LNCaP clone FGC (cell line): ENCODE measurements around the gene MSANTD2.

ENCODE experiments used
- DNase-seq: peaks from one replicate; pipeline ENCODE4 v3.0.0-alpha.2; 2011; ENCODE audit warnings: low read depth
- H3K4me3 ChIP-seq: 2 replicates; pipeline ENCODE4 v1.5.1; 2011; ENCODE audit warnings: mild to moderate bottlenecking, low read depth, low read length, control low read depth
- TF ChIP-seq, protein P1 (sequence below): IDR thresholded peaks from 2 replicates; pipeline ENCODE4 v1.5.1; 2012; ENCODE audit warnings: mild to moderate bottlenecking; ENCODE audit not compliant: control insufficient read depth, insufficient read depth; ENCODE audit errors: extremely low read depth

Gene MSANTD2

DNA sequence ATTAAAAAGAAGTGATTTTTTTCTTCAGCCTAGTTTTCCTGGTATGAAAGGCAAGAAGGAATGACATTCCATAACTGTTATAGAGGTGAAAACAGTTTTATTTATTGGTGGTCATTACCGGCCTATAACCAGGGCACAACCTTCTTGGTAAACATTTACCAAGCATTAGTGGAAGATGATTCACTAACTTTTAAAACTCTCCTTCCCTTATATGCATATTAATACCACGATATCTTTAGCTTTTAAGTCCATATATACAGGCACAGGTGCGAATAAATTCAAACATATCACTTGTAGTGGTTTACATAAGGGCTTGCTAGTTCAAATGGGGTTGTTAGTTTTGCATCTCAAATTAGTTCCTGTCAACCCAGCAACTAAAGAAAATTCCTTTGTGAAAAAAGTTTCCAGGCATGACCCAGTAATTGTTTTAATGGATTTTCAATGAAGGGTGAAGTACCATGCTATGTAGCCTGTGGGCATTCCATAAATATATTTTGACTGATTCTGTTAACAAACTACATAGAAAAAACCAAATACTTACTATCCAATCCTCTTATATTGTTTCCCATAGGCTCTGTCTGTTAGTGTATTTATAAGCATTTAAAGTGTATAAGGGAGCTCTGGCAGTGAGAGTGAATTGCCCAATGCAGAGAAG lies 34.4 kb upstream of the MSANTD2 start:
- H3K4me3 ChIP-seq, result no peak overlapping the region
- DNase-seq, result no peak
- TF ChIP-seq, protein P1, sequence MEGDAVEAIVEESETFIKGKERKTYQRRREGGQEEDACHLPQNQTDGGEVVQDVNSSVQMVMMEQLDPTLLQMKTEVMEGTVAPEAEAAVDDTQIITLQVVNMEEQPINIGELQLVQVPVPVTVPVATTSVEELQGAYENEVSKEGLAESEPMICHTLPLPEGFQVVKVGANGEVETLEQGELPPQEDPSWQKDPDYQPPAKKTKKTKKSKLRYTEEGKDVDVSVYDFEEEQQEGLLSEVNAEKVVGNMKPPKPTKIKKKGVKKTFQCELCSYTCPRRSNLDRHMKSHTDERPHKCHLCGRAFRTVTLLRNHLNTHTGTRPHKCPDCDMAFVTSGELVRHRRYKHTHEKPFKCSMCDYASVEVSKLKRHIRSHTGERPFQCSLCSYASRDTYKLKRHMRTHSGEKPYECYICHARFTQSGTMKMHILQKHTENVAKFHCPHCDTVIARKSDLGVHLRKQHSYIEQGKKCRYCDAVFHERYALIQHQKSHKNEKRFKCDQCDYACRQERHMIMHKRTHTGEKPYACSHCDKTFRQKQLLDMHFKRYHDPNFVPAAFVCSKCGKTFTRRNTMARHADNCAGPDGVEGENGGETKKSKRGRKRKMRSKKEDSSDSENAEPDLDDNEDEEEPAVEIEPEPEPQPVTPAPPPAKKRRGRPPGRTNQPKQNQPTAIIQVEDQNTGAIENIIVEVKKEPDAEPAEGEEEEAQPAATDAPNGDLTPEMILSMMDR, result no peak

DNA sequence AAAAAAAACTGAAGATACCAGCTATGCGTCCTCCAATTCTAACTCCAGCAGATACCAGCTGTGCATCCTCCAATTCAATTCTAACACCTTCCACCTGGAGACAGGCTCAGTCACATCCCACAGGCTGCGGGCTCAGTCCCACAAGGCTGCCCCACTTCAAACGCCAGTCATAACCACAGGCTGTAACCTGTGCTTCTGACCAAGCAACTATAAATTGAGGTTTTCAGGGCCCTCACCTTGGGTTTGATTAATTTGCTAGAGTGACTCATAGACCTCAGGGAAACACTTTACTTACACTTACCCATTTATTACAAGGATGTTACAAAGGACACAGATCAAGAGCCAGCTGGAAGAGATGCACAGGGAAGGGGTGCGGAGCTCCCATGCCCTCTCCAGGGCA lies 32.4 kb upstream of the MSANTD2 start:
- no peak overlapping the region for H3K4me3 ChIP-seq
- DNase-seq, result no peak
- TF ChIP-seq, protein P1, result no peak

DNA sequence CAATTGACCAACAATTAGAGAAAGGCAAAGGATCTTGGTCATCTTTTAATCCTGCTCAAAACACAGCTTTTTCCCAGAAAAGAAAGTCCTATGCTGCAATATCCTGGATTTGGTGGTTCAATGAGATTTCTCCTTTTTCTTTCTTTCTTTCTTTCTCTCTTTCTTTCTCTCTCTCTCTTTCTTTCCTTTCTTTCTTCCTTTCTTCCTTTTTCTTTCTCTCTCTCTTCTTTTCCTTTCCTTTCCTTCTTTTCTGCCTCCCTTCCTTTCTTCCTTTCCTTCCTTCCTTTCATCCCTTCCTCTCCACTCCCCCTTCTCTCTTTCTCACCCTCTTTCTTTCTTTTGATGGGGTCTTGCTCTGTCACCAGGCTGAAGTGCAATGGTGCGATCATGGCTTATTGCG lies 31.7 kb upstream of the MSANTD2 start:
- no peak overlapping the region for H3K4me3 ChIP-seq
- TF ChIP-seq, protein P1, result no peak
- DNase-seq, result no peak

DNA sequence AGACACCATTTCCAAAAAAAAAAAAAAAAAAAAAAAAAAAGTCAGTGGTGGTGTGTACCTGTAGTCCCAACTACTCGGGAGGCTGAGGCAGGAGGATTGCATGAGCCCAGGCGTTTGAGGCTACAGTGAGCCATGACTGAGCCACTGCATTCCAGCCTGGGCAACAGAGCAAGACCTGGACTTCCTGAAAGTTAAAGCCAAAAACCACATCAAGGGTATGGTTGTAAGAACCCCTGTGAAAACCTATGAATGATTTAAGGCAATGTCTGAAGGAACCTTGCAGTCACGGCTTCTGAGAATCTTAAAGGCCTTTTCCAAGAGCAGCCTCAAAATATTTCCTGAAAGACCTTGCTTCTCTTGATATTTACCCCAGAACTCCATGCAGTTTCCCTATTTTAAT lies 30.5 kb upstream of the MSANTD2 start:
- no peak for DNase-seq
- TF ChIP-seq, protein P1, result no peak
- no peak overlapping the region for H3K4me3 ChIP-seq

DNA sequence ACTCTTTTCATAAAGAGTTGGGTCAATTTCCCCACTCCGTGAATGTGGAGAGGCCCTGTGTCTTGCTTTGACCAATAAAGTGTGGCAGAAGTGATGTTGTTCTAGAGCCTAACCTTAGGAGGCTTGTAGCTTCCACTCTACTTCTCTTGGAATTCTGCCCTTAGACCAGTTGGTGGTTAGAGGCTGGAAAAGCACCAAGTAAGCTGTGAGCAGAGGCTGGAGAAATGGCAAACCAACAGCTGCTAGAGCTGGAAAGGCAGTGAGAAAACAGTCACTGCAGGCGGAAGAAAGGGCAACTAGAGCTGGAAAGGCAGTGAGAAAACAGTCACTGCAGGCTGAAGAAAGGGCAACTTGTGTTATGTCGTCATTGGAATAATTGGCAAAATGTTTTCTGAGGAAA lies 29.8 kb upstream of the MSANTD2 start:
- DNase-seq, result no peak
- TF ChIP-seq, protein P1, result no peak
- H3K4me3 ChIP-seq, result no peak overlapping the region

DNA sequence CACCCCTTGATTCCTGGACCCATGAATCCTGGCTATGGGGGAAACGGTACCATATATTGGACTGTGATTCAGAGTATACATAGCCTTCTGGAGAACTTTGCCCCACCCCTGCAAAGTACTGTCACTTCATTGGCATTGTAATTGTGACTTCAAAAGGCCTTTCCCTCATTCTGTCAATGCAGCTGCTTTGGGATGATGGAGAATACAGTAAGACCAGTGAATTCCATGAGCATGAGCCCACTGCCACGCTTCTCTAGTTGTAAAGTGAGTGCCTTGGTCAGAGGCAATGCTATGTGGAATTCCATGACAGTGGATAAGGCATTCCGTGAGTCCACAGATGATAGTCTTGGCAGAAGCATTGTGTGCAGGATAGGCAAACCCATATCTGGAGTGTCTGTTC lies 25.7 kb upstream of the MSANTD2 start:
- H3K4me3 ChIP-seq, result no peak overlapping the region
- no peak for DNase-seq
- TF ChIP-seq, protein P1, result no peak
